Right forelimb (tissue), 1 donor: ENCODE data around the gene SKIC8.

Experiments used
- DNase-seq: peaks from one replicate; pipeline ENCODE4 v3.0.0-alpha.2; 2018

SKIC8 gene

DNA sequence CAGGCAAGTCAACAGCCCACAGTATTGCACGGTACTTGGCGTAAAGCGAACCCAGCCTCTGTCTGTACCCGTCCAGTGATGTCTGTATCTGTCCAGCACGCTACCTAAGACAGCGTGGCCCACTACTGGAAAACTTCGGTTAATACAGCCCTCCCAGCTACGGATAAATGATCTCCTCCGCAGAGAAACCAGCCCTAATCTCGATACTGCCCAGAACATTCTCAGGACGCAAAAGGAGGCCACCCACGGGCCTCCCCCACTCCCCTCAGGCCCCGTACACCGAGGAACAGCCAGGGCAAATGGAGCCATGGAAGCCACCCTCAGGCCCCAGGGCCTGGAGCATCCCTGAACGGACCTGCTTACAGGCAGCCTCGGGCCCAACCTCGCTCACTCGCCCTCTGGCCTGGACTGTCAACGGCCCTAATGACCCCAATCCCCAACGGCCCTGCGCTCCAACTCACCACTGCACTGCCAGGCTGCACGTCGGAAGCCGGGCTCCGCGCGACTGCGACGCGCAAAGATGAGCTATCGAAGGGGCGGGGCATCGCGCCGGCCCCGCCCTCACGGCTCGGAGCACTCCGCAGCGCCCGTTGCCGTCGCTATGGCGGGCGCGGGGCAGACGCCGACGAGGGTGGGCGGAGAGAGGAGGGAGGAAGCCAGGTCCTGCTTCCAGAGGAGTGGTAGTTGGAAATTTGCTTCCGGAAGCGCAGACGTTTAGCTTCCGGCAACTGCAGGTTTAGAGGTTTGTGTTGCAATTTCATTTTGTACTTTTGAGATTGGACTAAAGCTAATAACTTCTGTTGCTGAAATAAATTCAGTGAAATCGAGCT lies at the start of gene SKIC8:
TSS of gene SKIC8 (minus strand) at position 509 of the 830 bp plus-strand sequence. CDS start 3,923 bp downstream, outside the sequence.
- DNase-seq = peak; percentile 96

DNA sequence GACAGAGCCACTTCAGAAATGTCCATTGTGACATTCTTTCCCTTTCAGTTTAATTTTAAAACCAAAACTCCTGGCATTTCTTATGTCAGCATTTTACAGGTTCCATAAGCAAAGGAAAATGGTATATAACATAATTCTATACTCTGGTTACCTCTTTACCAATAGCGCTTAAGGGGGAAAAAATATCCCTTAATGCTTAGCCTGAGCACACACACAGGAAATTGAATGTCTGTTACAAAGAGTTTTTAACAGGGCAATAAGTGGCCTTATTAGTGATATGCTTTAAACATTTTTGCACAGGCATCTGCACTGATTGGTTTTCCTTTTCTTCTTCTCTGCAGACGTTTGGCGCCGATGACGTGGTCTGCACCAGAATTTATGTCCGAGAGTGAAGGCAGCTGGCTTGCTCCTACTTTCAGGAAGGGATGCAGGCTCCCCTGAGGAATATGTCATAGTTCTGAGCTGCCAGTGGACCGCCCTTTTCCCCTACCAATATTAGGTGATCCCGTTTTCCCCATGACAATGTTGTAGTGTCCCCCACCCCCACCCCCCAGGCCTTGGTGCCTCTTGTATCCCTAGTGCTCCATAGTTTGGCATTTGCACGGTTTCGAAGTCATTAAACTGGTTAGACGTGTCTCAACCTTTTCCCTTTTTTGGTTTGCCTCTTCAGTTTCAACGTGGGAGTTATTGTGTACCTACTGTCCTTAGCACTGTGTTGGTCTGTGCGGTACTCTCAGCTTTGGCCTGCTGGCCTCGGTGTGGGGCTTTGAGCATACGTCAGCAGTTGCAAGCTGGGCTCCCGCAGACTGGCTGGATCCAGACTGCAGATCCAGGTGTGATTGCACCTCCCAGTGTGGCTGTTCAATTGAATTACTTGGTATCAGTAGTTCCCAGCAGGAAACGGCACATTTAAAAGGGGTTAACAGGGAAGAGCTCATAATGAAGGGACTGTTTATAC lies 48.5 kb upstream of the SKIC8 start:
- DNase-seq = no peak

DNA sequence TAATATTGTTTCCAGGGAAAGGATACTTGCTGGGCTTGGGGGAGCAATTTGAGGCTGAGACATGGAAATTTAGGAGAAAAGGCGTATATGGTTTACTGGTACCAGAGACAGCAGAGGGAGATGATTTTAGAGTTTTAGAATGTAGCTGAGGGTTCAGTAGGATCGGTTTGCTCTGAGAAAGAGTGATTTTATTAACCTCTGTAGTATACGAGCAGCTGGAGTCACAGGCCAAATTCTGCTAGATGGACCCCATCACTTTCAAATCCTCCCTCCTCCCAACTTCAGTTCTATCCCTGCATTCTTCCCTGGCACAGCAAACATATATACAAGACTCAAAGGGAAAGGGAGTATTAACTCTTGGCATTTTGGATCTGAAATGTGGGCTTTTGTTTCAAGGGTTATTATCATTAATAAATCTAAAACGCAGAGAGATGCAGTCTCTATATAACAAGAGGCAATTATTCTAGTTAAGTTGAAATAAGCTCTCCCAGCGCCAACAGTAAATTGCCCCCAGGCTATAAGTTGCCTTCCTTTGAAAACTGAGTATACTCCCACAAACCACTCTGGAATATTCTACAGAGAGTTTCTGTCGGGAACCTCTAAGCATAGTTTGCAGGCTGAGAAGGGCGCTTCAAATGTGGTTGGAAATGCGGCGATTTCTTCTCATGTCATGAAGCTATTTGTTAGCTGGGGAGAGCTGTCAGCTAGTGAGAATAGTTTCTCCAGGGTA lies 46.2 kb upstream of the SKIC8 start:
- DNase-seq = no peak

DNA sequence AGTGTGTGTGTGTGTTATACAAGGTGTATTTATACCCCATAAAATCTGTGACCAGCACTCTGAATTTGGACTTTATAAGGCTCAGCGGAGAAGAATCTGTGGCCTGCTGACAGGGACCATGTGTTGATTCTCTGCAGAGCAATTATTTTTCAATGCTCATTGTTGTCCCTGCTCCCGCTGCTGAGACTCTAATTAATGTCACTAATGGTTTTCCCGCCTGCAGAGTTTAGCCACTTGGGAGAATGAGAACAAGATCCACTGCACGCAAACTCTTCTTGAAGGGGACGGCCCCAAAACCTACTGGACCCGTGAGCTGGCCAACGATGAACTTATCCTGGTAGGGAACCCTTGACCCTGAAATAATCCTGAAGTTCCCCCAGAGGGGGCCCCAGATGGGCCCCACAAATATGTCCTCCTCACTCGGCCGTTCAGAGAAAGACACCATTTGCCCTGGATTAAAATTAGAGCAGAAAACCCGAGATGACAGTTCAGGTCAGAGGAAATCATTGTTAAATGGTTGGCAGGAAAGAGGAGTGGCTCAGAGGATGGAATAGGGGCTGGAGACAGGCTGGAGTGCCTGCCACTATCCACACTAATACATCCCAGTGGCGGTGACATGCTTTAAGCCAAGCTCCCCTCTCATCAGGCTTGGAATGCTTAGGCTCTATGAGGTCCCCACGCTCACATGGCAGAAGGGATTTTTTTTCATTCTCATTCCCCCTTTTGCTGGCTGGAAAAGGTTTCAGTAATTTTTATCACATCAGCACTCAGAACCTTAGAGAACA lies 44.1 kb upstream of the SKIC8 start:
- no peak for DNase-seq

DNA sequence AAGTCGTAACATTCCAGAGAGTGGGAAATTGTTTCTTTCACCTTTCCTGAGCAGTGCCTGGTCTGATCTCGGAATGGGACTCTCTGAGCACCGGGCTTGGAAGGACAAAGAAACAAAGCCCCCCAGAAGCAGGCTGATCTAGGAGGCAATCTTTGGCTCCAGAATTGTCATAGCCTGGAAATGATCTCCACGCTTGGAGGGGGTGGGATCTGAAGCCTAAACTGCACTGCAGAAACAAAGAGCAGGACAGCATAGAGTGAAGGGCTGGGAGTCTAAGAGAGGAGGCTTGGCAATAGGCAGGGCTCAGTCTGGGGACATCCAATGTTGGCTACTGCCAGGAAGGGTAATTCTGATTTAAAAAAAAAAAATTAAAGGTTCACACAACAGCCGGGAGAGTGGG lies 42.6 kb upstream of the SKIC8 start:
- no peak for DNase-seq

DNA sequence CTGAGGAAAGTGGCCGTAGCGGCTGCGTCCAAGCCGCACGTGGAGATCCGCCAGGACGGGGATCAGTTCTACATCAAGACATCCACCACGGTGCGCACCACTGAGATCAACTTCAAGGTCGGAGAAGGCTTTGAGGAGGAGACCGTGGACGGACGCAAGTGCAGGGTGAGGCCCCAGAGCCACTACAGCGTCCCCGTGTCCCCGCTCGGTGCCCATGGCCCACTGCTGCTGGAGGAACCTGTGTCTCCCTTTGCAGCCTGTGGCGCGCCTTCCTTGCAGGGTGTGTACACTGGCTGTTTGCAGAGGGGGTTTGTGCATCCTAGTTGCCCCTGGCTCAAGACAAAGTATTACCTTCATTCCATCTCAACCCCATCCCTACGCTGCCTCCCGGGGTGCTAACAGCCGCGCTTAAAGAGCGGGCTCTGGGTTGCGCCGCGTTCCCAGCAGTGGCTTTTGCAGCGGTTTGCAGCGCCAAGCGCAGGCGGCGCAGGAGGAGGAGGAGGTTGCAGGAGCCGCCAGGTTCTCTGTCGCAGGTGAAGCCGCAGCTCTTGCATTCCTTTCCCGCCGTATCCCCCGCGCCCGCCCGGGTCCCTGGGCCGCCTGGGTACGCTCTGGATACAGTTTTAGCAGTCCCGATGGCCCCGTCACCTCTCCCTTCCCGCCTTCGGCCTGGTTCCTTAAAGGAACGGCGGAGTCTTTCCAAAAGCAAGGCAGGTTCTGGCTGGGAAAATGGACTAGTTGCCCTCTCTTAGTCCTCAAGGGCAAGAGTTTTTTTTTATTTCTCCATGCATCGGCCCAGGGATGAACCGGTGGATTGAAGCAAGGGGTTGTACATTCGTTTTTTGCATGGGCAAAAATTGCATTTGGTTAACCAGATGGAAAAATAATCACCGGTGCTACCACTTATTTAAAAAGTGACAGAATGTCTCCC lies 41.9 kb upstream of the SKIC8 start:
- no peak for DNase-seq

DNA sequence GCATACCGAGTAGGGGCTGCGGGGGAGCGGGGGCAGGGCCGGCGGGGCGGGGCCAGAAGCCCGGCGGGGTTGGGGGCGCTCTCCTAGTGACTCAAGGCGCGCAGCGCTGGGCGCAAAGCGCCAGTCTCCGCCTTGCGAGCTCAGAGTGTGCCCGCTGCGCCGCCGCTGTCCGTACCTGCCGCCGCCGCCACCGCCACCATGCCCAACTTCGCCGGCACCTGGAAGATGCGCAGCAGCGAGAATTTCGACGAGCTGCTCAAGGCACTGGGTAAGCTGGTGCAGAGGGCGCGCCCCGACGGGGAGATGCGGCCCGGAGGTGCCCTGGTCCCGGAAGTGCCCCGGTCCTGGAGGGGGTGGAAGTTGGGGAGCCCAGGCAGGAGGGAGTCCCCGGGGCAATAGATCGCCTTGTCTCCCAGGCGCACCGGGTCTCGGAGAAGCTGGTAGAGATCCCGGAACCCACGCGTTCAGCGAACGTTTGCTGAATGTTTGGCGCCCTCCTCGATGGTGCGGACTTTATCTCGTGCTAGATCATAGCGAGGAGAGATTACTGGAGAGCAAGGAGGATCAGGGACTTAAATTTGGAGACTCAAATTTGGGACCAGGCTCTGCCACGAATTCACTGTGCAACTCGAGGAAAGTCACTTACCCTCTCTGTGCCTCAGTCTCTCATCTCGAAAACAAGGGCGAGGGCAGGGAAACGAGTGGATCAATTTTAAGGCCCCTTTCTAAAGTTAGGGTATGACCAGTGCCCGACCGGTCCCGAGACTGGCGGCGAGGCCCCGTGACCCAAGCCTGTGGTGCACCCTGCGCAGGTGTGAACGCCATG lies 41.0 kb upstream of the SKIC8 start, which contains the start of gene CRABP1:
TSS of gene CRABP1 (plus strand) at position 123 of the 826 bp plus-strand sequence. CDS start at position 199, 76 bp downstream.
- no peak for DNase-seq

DNA sequence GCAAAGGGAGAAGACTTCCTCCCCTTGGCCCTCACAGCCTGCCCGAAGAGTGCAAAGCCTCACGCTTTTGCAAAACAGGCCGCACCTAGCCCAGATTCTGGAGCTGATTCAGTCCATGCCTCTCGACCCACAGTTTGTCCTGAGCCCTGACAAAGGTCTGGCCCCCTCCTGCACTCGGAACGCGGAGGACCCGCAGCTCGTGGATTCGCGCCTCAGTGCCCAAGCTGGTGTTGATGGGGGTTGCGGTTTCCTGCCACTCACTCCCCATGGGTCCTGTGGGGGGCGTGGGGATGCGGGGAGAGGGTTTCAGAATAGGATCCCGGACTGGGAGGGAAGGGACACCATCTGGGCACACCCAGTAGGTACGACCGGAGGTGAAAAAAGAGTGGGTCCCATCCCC lies 40.1 kb upstream of the SKIC8 start:
- DNase-seq = no peak

DNA sequence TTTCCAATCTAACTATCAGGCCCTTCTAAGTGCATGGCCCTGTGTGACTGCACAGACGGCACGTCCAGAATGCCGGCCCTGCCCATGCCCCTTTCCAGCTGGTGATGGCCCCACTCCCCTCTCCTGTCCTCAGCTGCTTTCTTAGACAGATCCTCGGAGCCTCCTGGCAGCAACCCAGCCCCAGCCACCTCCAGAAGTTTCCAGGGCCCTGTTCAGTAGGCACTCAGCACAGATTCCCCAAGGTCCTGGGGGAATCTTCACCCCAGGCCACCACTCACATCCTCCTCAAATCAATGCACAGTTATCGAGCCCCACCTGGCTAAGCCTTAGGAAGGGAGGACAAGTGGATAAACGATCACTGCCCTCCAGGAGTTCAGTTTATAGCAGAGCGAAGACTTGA lies 39.4 kb upstream of the SKIC8 start:
- DNase-seq = no peak

DNA sequence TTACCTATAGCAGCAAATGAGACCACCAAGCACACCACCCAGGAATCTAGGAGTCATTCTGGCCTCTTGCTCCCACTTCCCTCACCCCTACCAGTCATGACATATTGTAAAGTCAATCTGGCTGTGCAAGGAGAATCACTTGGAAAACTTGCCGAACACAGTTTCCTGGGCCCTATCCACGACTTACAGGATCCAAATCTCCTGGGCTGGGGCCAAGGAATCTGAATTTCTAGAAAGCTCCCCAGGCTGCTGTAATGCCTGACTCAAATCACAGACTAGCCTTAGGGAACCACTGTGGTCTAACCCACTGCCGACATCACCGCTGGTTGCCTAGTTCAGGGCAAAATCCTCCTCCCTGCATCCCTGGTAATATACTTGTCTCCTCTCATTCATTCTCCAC lies 36.6 kb upstream of the SKIC8 start:
- DNase-seq = no peak

DNA sequence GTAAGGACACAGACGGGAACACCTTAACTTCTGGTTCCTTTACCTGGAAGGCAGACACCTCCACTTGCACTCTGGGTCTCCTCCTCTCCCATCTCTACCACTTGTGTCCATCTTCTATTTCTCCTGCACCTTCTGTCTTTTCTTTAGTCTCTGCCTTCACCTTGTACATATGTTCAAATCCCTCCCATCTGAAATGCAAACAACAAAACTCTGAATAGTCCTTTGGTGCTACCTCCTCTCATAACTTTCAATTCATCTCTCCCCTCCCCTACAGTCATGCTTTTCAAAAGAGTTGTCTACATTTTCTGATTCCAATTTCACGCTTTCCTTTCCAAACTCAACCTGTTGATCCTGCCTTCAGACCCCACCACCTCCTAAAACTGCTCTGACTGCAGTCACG lies 35.4 kb upstream of the SKIC8 start:
- DNase-seq = no peak

DNA sequence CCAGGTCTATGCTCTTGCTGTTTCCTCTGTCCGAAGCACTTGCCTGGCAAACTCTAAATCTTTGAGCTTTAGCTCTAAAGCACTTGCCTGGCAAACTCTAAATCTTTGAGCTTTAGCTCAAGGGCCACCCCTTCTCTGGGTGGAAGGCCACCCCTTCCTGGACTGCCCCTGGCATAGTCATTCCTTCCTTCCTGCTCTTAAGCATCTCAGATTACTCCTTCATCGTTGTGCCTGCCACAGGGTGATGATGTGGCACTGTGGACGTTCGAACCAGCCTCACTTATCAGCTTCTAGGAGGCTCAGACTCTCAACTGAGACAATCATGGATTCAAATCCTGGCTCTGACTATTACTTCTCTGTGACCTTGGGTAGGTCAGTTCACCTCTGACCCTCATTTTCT lies 30.2 kb upstream of the SKIC8 start:
- DNase-seq = no peak

DNA sequence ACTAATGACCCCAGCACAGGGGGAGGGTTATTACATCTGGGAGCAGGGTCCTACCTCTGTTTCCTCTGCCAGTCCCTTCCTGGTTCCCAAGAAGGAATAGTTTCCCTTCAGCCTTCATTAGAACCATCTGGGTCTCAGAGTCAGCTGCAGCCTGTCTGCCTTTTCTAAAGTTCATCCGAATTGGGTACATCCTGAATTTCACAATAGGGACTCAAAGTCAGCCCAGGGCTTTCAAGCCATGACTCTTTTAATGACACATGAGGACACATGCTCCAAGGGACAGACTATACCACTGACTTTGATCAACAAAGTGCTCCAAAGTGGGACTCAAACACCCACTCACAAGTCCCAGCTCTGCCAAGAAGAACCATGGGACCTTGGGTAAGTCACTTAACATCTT lies 28.1 kb upstream of the SKIC8 start:
- DNase-seq = no peak

DNA sequence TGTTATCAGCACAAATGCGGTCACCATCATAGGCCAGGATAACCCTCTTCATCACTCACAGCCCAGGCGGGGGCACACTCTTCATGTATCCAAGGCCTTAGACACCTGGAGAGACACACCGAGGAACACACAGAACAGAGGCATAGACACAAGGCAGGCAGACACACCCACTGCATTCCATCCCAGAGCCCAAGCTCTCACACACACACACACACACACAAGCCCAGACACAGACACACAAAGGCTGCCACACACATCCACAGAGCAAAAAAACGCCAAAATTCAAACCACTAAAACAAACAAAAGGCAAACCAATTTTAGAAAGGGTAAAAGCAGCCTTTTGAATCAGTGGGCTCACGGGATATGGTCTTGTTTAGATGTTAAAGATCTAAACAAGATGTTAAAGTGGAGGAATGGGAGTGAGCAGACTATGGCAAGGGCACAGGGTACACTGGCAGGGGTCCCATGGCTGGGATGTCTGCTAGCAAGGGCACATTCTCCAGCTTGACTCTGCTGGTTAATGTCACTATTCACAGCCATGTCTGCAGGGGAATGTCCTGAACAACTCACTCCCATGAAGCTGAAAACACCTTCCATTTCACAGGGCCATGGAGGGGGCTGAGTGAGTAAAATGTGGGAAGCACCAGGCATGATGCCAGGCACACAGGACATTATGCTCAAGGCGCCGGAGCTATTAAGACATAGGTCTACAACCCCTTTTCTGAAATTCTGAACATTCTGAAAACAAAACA lies 25.9 kb upstream of the SKIC8 start:
- no peak for DNase-seq

DNA sequence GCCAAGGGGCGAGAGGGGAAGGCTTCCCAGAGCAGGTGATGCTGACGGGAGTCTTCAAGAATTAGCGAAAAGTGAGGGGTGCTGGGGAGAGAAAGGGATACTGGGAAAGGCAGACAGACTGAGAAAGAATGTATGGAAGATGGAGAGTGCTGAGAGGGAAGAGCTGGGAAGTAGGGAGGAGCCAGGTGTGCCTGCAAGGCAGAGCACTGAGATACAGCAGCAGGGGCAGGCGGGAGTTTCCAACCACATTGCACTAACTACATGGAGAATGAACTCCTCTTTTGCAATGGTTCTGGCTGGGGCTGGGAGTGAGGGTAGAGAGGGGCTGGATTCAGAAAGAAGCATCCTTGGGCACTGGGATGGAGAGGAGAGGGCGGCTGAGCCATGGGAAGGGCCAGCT lies 24.7 kb upstream of the SKIC8 start:
- DNase-seq = no peak

DNA sequence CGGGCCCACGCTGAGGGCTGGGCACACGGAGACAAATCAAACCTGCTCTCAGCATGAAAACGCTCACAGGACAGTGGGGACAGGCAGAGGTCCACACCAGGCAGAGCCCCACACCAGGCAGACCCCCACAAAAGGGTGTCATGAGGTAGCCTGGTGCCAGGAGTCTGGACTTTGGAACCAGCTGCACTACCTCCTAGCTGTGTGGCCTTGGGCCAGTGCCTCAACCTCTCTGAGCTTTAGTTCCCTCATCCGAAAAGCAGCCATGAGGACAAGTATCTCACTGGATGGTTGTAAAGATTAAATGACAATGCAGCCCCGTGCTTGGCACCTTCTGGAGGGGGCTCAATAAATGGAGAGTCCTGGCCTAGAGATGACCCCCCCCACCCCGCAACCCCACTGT lies 24.3 kb upstream of the SKIC8 start:
- no peak for DNase-seq

DNA sequence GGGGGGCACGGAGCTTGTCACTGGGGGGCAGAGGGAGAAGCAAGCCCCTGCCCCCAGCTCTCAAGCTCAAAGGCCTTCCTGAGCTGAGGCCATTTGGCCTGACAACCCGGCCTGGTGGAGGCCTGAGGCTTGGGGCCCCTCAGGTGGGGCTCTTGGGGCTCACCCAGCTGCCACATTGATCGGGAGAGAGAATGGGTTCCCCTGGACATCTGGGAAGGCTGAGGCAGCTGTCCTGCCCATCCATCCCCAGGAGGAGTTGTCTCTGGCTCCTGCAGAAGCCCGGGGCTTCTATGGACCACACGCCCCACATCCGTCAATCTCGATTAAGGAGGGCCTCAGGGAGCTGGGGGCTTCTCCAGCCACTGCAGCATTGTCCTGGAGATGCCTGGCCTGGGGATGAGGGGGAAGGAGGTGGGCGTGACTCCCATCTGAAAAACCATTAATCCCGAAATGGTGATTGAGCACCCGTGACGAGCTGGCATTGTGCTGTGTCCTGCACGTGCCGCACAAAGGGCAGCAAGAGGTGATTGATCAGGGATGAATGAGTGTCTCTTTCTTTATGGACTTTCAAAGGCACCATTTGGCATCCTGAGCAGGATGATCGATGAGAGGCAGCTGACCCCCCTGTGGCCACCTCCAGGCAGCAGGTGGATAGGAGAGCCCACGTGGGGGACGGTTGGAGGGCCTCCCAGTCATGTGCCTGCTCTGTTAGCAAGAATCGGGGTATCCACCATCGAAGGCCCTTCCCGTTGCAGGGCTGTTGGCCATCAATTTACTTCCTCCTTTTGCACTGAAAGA lies 23.5 kb upstream of the SKIC8 start:
- DNase-seq = no peak

DNA sequence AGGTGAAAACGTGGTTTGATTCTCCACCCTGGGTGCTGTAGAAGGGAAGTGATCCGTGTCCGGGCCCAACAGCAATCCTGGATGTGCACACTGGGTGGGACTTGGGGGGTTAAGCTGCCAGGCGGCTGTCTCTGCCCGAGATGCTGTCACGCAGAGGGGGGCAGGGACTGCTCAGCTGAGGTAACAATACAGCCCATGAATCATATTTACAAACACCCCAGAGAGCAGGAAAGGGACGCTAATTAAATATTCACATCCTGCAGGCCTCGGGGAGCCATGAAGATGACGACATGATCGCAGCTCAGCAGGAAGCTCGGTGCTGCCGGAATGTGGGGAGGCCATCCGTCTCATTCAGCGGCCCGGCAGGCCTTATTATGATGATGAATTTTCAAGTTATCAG lies 22.8 kb upstream of the SKIC8 start:
- DNase-seq = no peak

DNA sequence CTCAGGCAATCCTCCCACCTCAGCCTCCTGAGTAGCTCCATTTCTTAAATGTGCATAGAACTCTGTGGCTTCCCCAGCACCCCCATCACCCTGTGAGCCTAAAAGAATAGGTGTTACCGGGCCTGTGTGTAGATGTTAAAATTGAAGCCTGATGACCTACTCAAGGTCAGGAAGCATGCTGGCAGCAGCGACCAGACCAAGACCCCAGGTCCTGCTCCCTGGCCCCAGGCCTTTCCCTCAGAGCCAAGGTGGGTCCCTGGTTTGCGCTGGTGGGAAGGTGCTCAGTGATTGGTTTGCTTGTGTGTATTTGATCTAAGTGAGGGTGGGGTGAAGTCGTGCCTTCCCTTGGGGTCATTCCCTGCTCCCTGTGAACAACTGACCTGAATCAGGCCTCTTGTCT lies 22.4 kb upstream of the SKIC8 start:
- DNase-seq = no peak
